K562 (cell line): ENCODE data around the gene SLC12A6. TPM values are rescaled to one million over a fixed set of nuclear protein-coding genes. Genes with fewer than 3 reads are reported as not detected.
A peak's percentile ranks its signal among the peaks of the same experiment; 100 is the strongest.

ENCODE experiments used
- ATF3 ChIP-seq, 2 experiments: fragments of 450-650 bp in 1 of 2; sonication (generic) in 1 of 2; formaldehyde crosslinking in 1 of 2; IDR thresholded peaks in 1 of 2; conservative IDR thresholded peaks in 1 of 2; 2 replicates each; pipeline versions ENCODE4 v1.6.1 to v1.8.1; 2016 to 2023; ENCODE audit warnings: mild to moderate bottlenecking in 2 of 2, moderate library complexity in 2 of 2, inconsistent platforms in 1 of 2, missing genetic modification reagents in 1 of 2
- CBX5 ChIP-seq: IDR thresholded peaks from 2 replicates; pipeline ENCODE4 v1.6.1; 2014; ENCODE audit warnings: low read depth, borderline replicate concordance
- CSDE1 ChIP-seq, 2 experiments: fragments of 450-650 bp; IDR thresholded peaks; 2 replicates each; pipeline ENCODE4 v1.6.1; 2016; ENCODE audit warnings: mild to moderate bottlenecking in 1 of 2
- CTCF ChIP-seq, 3 experiments: IDR thresholded peaks in 2 of 3; conservative IDR thresholded peaks in 1 of 3; 2 replicates each; pipeline ENCODE4 v1.5.1; 2011 to 2012; ENCODE audit warnings: low read length in 3 of 3, mild to moderate bottlenecking in 3 of 3, control low read depth in 2 of 3, improper control_type of control experiment in 1 of 3, inconsistent platforms in 1 of 3, low read depth in 1 of 3, mixed read lengths in 1 of 3, moderate library complexity in 1 of 3; ENCODE audit not compliant: insufficient read depth in 2 of 3
- GTF2A2 ChIP-seq: IDR thresholded peaks from 2 replicates; pipeline ENCODE4 v1.6.1; 2016; ENCODE audit warnings: mild to moderate bottlenecking, missing genetic modification characterization, missing compliant biosample characterization
- GTF2F1 ChIP-seq: IDR thresholded peaks from 2 replicates; pipeline ENCODE4 v1.6.1; 2011; ENCODE audit warnings: low read depth, low read length, improper control_type of control experiment
- HCFC1 ChIP-seq: IDR thresholded peaks from 2 replicates; pipeline ENCODE4 v1.6.1; 2012; ENCODE audit warnings: low read depth, low read length, improper control_type of control experiment
- HDAC1 ChIP-seq, 2 experiments: fragments of 450-650 bp; IDR thresholded peaks; 2 replicates each; pipeline ENCODE4 v1.6.1; 2016 to 2017; ENCODE audit warnings: inconsistent platforms in 1 of 2, mild to moderate bottlenecking in 1 of 2, moderate library complexity in 1 of 2
- JUND ChIP-seq, 2 experiments: IDR thresholded peaks; 2 replicates in 1 of 2; 3 replicates in 1 of 2; pipeline ENCODE4 v1.6.1; 2011; ENCODE audit warnings: borderline replicate concordance in 2 of 2, low read depth in 2 of 2, low read length in 2 of 2, improper control_type of control experiment in 1 of 2, missing biosample characterization in 1 of 2, missing genetic modification characterization in 1 of 2, missing genetic modification reagents in 1 of 2
- MAFK ChIP-seq: IDR thresholded peaks from 2 replicates; pipeline ENCODE4 v1.6.1; 2011; ENCODE audit warnings: low read length, improper control_type of control experiment
- NFE2L1 ChIP-seq: fragments of 450-650 bp; IDR thresholded peaks from 2 replicates; pipeline ENCODE4 v1.6.1; 2016; ENCODE audit warnings: missing genetic modification characterization, low read depth, mild to moderate bottlenecking, missing compliant biosample characterization, moderate library complexity, borderline replicate concordance
- PML ChIP-seq: IDR thresholded peaks from 2 replicates; pipeline ENCODE4 v1.6.1; 2012; ENCODE audit warnings: low read length, inconsistent platforms
- RB1 ChIP-seq: fragments of 450-650 bp; IDR thresholded peaks from 2 replicates; pipeline ENCODE4 v1.6.1; 2017; ENCODE audit warnings: low read depth, mild to moderate bottlenecking
- RBM15 ChIP-seq: fragments of 200-400 bp; formaldehyde crosslinking; IDR thresholded peaks from 2 replicates; pipeline ENCODE4 v1.6.1; 2018; ENCODE audit warnings: mild to moderate bottlenecking, low read length, moderate library complexity; ENCODE audit not compliant: insufficient read depth
- SIX5 ChIP-seq, 2 experiments: IDR thresholded peaks; 2 replicates each; pipeline ENCODE4 v1.6.1; 2011; ENCODE audit warnings: low read length in 2 of 2, borderline replicate concordance in 1 of 2, low read depth in 1 of 2, mild to moderate bottlenecking in 1 of 2, moderate library complexity in 1 of 2; ENCODE audit not compliant: insufficient read depth in 1 of 2
- SMAD3 ChIP-seq: fragments of 450-650 bp; formaldehyde crosslinking; conservative IDR thresholded peaks from 2 replicates; pipeline ENCODE4 v1.4.0; 2020; ENCODE audit warnings: mild to moderate bottlenecking
- TARDBP ChIP-seq: fragments of 450-650 bp; IDR thresholded peaks from 2 replicates; pipeline ENCODE4 v1.6.1; 2016
- ZNF212 ChIP-seq: fragments of 450-650 bp; formaldehyde crosslinking; IDR thresholded peaks from 2 replicates; pipeline ENCODE4 v1.4.0; 2020; ENCODE audit warnings: mild to moderate bottlenecking
- polyA plus RNA-seq, 8 experiments: library from polyadenylated mRNA; depleted of rRNA in 4 of 8; stranded (reverse) in 5 of 8; unstranded in 3 of 8; fragments of >200 nt; fragmentation: Nextera tagmentation in 2 of 8; fragmentation: Illumina TruSeq in 1 of 8; extraction: Ambion mirVana in 2 of 8; extraction: Trizol in 1 of 8; gene quantifications; 2 replicates each; pipeline versions ENCODE4 v1.2.1 to v1.2.3, GENCODE V29; 2011 to 2014; ENCODE audit warnings: inconsistent platforms in 1 of 8, missing spikeins in 1 of 8
- total RNA-seq, 7 experiments: library from RNA; depleted of rRNA in 6 of 7; stranded (reverse); fragments of >200 nt in 6 of 7; fragmentation: Illumina TruSeq in 2 of 7; extraction: Trizol in 2 of 7; gene quantifications; 2 replicates each; pipeline versions ENCODE4 v1.2.1 to v1.2.3, GENCODE V29; 2011 to 2021; ENCODE audit warnings: low replicate concordance in 1 of 7
- TF ChIP-seq, protein P1 (sequence below), 2 experiments: IDR thresholded peaks; 2 replicates each; pipeline ENCODE4 v1.6.1; 2011; ENCODE audit warnings: borderline replicate concordance in 1 of 2, control low read depth in 1 of 2, low read depth in 1 of 2, low read length in 1 of 2, mild to moderate bottlenecking in 1 of 2, mixed read lengths in 1 of 2, moderate library complexity in 1 of 2; ENCODE audit not compliant: insufficient read depth in 1 of 2, insufficient read length in 1 of 2, poor library complexity in 1 of 2, severe bottlenecking in 1 of 2; ENCODE audit errors: extremely low read depth in 1 of 2
- TF ChIP-seq, protein P2 (sequence below): sonication (generic); formaldehyde crosslinking; IDR thresholded peaks from 2 replicates; pipeline ENCODE4 v1.8.0; 2022; ENCODE audit warnings: missing genetic modification reagents, mild to moderate bottlenecking, borderline replicate concordance

SLC12A6 gene
- total and polyA plus RNA-seq, 9 of the 15 experiments (the other 6 are each of a cell fraction or from before 2014, with no cell fraction given): 1.4 to 16.4 (median 6.7) TPM

GRCh38 chr15:34342737-34343575 lies 5.4 kb upstream of the SLC12A6 start, which contains the start of the genes NOP10 and NUTM1 (continued):
- TF ChIP-seq, protein P1, sequence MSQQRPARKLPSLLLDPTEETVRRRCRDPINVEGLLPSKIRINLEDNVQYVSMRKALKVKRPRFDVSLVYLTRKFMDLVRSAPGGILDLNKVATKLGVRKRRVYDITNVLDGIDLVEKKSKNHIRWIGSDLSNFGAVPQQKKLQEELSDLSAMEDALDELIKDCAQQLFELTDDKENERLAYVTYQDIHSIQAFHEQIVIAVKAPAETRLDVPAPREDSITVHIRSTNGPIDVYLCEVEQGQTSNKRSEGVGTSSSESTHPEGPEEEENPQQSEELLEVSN (IDR thresholded peaks at IDR 0.05; ENCODE audit: borderline replicate concordance in 1 of 2, extremely low read depth in 1 of 2, insufficient read depth in 1 of 2, insufficient read length in 1 of 2, low read depth in 1 of 2, low read length in 1 of 2, poor library complexity in 1 of 2, severe bottlenecking in 1 of 2): peak; percentile 67 to 87
- TF ChIP-seq RB1: peak; percentile 86
- TF ChIP-seq ZNF212 (CRISPR knock-in tag): no peak
- TF ChIP-seq HDAC1 (IDR thresholded peaks at IDR 0.05): peak; percentile 10 to 94; a peak in 2 of 4 replicates
- peak; percentile 79 for TF ChIP-seq ATF3 (IDR thresholded peaks at IDR 0.05)
- TF ChIP-seq ATF3 (CRISPR knock-in tag; conservative IDR thresholded peaks at IDR 0.05): 0 out of 2 replicates have a peak, but pooled peaks have one; percentile 46
- TF ChIP-seq TARDBP: no peak
- no peak for TF ChIP-seq GTF2A2 (tag)
- TF ChIP-seq NFE2L1 (tag): no peak
- no peak for TF ChIP-seq SIX5 (IDR thresholded peaks at IDR 0.05; ENCODE audit: borderline replicate concordance in 1 of 2, insufficient read depth in 1 of 2, low read depth in 1 of 2, low read length in 2 of 2)
- peak; percentile 76 for TF ChIP-seq PML
- TF ChIP-seq, protein P2, sequence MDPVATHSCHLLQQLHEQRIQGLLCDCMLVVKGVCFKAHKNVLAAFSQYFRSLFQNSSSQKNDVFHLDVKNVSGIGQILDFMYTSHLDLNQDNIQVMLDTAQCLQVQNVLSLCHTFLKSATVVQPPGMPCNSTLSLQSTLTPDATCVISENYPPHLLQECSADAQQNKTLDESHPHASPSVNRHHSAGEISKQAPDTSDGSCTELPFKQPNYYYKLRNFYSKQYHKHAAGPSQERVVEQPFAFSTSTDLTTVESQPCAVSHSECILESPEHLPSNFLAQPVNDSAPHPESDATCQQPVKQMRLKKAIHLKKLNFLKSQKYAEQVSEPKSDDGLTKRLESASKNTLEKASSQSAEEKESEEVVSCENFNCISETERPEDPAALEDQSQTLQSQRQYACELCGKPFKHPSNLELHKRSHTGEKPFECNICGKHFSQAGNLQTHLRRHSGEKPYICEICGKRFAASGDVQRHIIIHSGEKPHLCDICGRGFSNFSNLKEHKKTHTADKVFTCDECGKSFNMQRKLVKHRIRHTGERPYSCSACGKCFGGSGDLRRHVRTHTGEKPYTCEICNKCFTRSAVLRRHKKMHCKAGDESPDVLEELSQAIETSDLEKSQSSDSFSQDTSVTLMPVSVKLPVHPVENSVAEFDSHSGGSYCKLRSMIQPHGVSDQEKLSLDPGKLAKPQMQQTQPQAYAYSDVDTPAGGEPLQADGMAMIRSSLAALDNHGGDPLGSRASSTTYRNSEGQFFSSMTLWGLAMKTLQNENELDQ (CRISPR knock-in tag): no peak
- no peak for TF ChIP-seq CBX5
- no peak for TF ChIP-seq MAFK
- peak; percentile 63 for TF ChIP-seq JUND (IDR thresholded peaks at IDR 0.05; ENCODE audit: borderline replicate concordance, low read depth, low read length)
- peak; percentile 76; the same call in 2 of the 3 replicates for TF ChIP-seq JUND (tag; IDR thresholded peaks at IDR 0.05; ENCODE audit: borderline replicate concordance, low read depth, low read length)
- TF ChIP-seq GTF2F1: no peak
- TF ChIP-seq SMAD3 (CRISPR knock-in tag): 0 out of 2 replicates have a peak, but pooled peaks have one; percentile 12
- TF ChIP-seq RBM15: no peak
- TF ChIP-seq HCFC1: peak; percentile 62
- no peak for TF ChIP-seq CSDE1 (IDR thresholded peaks at IDR 0.05)
- peak; percentile 90 to 99 (median 97) for TF ChIP-seq CTCF (IDR thresholded peaks at IDR 0.05 in 2 of 3, conservative IDR thresholded peaks at IDR 0.05 in 1 of 3; ENCODE audit: insufficient read depth in 2 of 3, low read depth in 1 of 3, low read length in 3 of 3)
